ENCODE results near the gene GAB2. TPM values are rescaled to one million over a fixed set of nuclear protein-coding genes. Genes with fewer than 3 reads are reported as not detected.

The GAB2 gene
- total RNA-seq, 2 experiments from 2014 or later = 10.7 to 11.9 TPM

GRCh38 chr11:78385205-78385604 is 32.4 kb downstream of the GAB2 start:
- H3K4me3 Mint-ChIP-seq = no peak overlapping the region
- Histone ChIP-seq H3K9me3 (ENCODE audit: control insufficient read depth in 1 of 2, insufficient read depth in 1 of 2, low read length in 2 of 2) (peaks cover 3 to 10% of the 10 kb centered on the region in 2 experiments), H3K27me3 (ENCODE audit: control insufficient read depth in 1 of 2, insufficient read depth in 2 of 2, low read length in 2 of 2) (no peaks in the 10 kb centered on the region), H3K27ac (ENCODE audit: low read depth in 1 of 2, low read length in 2 of 2) (no peak overlapping the region), H3K36me3 (ENCODE audit: insufficient read depth, low read length) (no peaks in the 10 kb centered on the region), H3K4me1 (ENCODE audit: insufficient read depth, low read length) (no peaks in the 10 kb centered on the region), H3K4me3 (ENCODE audit: low read length) (no peak overlapping the region)
- H3K27me3 Mint-ChIP-seq = no peaks in the 10 kb centered on the region
- ChIA-PET CTCF (interaction anchor here (1.0 kb wide), 1 partner anchor 65 kb away, joined by 3 read pairs; no protein-coding TSS in a partner anchor), POLR2A (no interaction called here)
- TF ChIP-seq, protein P1, sequence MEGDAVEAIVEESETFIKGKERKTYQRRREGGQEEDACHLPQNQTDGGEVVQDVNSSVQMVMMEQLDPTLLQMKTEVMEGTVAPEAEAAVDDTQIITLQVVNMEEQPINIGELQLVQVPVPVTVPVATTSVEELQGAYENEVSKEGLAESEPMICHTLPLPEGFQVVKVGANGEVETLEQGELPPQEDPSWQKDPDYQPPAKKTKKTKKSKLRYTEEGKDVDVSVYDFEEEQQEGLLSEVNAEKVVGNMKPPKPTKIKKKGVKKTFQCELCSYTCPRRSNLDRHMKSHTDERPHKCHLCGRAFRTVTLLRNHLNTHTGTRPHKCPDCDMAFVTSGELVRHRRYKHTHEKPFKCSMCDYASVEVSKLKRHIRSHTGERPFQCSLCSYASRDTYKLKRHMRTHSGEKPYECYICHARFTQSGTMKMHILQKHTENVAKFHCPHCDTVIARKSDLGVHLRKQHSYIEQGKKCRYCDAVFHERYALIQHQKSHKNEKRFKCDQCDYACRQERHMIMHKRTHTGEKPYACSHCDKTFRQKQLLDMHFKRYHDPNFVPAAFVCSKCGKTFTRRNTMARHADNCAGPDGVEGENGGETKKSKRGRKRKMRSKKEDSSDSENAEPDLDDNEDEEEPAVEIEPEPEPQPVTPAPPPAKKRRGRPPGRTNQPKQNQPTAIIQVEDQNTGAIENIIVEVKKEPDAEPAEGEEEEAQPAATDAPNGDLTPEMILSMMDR (IDR thresholded peaks at IDR 0.05) = no peak
- intact Hi-C loops (cut with DNase I, micrococcal nuclease) = no loop called here
- no peaks in the 10 kb centered on the region for H3K36me3 Mint-ChIP-seq (ENCODE audit: low read depth)
- H3K4me1 Mint-ChIP-seq (ENCODE audit: low read depth) = no peaks in the 10 kb centered on the region
- DNase-seq = no peak
- H3K9me3 Mint-ChIP-seq = peaks cover 5% of the 10 kb centered on the region
- H3K27ac Mint-ChIP-seq = no peak overlapping the region
- no peak for ATAC-seq (ENCODE audit: poor library complexity)

DNA sequence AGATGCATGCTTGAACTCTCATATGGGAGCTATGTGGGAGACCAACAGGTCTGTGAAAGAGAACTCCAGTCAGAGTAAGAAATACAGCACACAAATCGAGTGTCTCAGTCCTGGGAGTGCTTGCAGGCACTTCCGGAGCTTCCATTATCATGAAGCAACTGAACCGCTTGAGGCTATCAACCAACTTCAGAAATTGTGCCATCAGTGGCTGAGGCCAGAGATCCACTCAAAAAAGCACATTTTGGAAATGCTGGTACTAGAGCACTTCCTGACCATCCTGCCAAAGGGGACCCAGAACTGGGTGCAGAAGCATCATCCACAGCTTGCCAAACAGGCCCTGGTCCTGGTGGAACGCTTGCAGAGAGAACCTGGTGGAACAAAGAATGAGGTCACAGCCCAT is 33.4 kb downstream of the GAB2 start:
- no peaks in the 10 kb centered on the region for H3K36me3 Mint-ChIP-seq (ENCODE audit: low read depth)
- no peak for ATAC-seq (ENCODE audit: poor library complexity)
- H3K27ac Mint-ChIP-seq = no peak overlapping the region
- H3K4me1 Mint-ChIP-seq (ENCODE audit: low read depth) = peaks cover under 1% of the 10 kb centered on the region
- Histone ChIP-seq H3K27me3 (ENCODE audit: control insufficient read depth in 1 of 2, insufficient read depth in 2 of 2, low read length in 2 of 2) (no peaks in the 10 kb centered on the region), H3K9me3 (ENCODE audit: control insufficient read depth in 1 of 2, insufficient read depth in 1 of 2, low read length in 2 of 2) (peaks cover 3 to 10% of the 10 kb centered on the region in 2 experiments), H3K27ac (ENCODE audit: low read depth in 1 of 2, low read length in 2 of 2) (no peak overlapping the region), H3K4me1 (ENCODE audit: insufficient read depth, low read length) (no peaks in the 10 kb centered on the region), H3K36me3 (ENCODE audit: insufficient read depth, low read length) (no peaks in the 10 kb centered on the region), H3K4me3 (ENCODE audit: low read length) (no peak overlapping the region)
- H3K27me3 Mint-ChIP-seq = no peaks in the 10 kb centered on the region
- peaks cover 5% of the 10 kb centered on the region for H3K9me3 Mint-ChIP-seq
- ChIA-PET CTCF (interaction anchor here (0.9 to 1.0 kb wide), 2 partner anchors 22 to 64 kb away, joined by 3 read pairs; no protein-coding TSS in a partner anchor), POLR2A (no interaction called here)
- intact Hi-C loops (cut with DNase I, micrococcal nuclease) = no loop called here
- TF ChIP-seq, protein P1 (IDR thresholded peaks at IDR 0.05) = no peak
- DNase-seq = no peak
- H3K4me3 Mint-ChIP-seq = no peak overlapping the region

GRCh38 chr11:78381865-78382264 is 35.8 kb downstream of the GAB2 start:
- POLR2A ChIA-PET = no interaction called here

More at GRCh38 chr11:78381865-78382264, 35.8 kb downstream of the GAB2 start:
- Mint-ChIP-seq H3K4me1 (ENCODE audit: low read depth) (peaks cover 9% of the 10 kb centered on the region), H3K4me3 (no peak overlapping the region), H3K27me3 (no peaks in the 10 kb centered on the region), H3K36me3 (ENCODE audit: low read depth) (no peaks in the 10 kb centered on the region), H3K9me3 (peaks cover 5% of the 10 kb centered on the region), H3K27ac (no peak overlapping the region)
- Histone ChIP-seq H3K27me3 (ENCODE audit: control insufficient read depth in 1 of 2, insufficient read depth in 2 of 2, low read length in 2 of 2) (no peaks in the 10 kb centered on the region), H3K27ac (ENCODE audit: low read depth in 1 of 2, low read length in 2 of 2) (no peak overlapping the region), H3K4me1 (ENCODE audit: insufficient read depth, low read length) (no peaks in the 10 kb centered on the region), H3K4me3 (ENCODE audit: low read length) (no peak overlapping the region), H3K9me3 (ENCODE audit: control insufficient read depth in 1 of 2, insufficient read depth in 1 of 2, low read length in 2 of 2) (peaks cover 5 to 10% of the 10 kb centered on the region in 2 experiments), H3K36me3 (ENCODE audit: insufficient read depth, low read length) (no peaks in the 10 kb centered on the region)
- intact Hi-C loops (cut with DNase I, micrococcal nuclease) = no loop called here
- DNase-seq (no peak), ATAC-seq (ENCODE audit: poor library complexity) (no peak)
- CTCF ChIA-PET = no interaction called here
- TF ChIP-seq, protein P1 (IDR thresholded peaks at IDR 0.05) = no peak

All from CD4-positive, alpha-beta T cell (primary cell).